HEK293 (cell line): ENCODE measurements around the gene INS.
A peak's percentile ranks its signal among the peaks of the same experiment; 100 is the strongest.

ENCODE experiments used
- CTCF ChIA-PET: fragments of 350-600 bp; formaldehyde crosslinking; extraction: SDS; loops from one replicate; lab custom pipeline; 2021; ENCODE audit warnings: antibody characterized with exemption; lab: Yijun Ruan, JAX
- POLR2A ChIA-PET: fragments of 300-600 bp; formaldehyde crosslinking; extraction: SDS; loops from one replicate; lab custom pipeline; 2020; ENCODE audit warnings: antibody characterized with exemption, inconsistent platforms; lab: Yijun Ruan, JAX
- H3K27ac ChIP-seq: fragments of 200-500 bp; sonication (Bioruptor generic); 2 replicates; pipeline ENCODE4 v1.5.1; 2014; ENCODE audit warnings: low read depth, low read length, control low read depth, inconsistent platforms; ENCODE audit errors: extremely low read depth
- H3K36me3 ChIP-seq, 2 experiments: fragments of 200-500 bp in 1 of 2; sonication (Bioruptor generic) in 1 of 2; 1 replicate in 1 of 2; 2 replicates in 1 of 2; pipeline ENCODE4 v1.5.1; 2014 to 2017; ENCODE audit warnings: inconsistent platforms in 2 of 2, low read length in 2 of 2; ENCODE audit not compliant: control insufficient read depth in 2 of 2, insufficient read depth in 1 of 2
- H3K4me1 ChIP-seq: fragments of 200-500 bp; sonication (Bioruptor generic); 2 replicates; pipeline ENCODE4 v1.5.1; 2014; ENCODE audit warnings: mild to moderate bottlenecking, low read length, inconsistent platforms; ENCODE audit not compliant: control insufficient read depth, insufficient read depth
- H3K4me3 ChIP-seq: 2 replicates; pipeline ENCODE4 v1.5.1; 2011; ENCODE audit warnings: low read depth, mild to moderate bottlenecking, control low read depth, low read length, moderate library complexity
- H3K9me3 ChIP-seq: fragments of 200-500 bp; sonication (Bioruptor generic); 2 replicates; pipeline ENCODE4 v1.5.1; 2014; ENCODE audit warnings: low read depth, low read length, inconsistent platforms; ENCODE audit not compliant: control insufficient read depth, insufficient read depth
- HOXC10 ChIP-seq: sonication (generic); formaldehyde crosslinking; IDR thresholded peaks from 2 replicates; pipeline ENCODE4 v1.8.1; 2023; ENCODE audit warnings: mild to moderate bottlenecking, missing genetic modification reagents
- KLF7 ChIP-seq: fragments of 450-650 bp; formaldehyde crosslinking; IDR thresholded peaks from 2 replicates; pipeline ENCODE4 v1.5.1; 2016; ENCODE audit warnings: missing biosample characterization, missing genetic modification characterization, borderline replicate concordance
- PRDM4 ChIP-seq: fragments of 450-650 bp; formaldehyde crosslinking; IDR thresholded peaks from 2 replicates; pipeline ENCODE4 v1.5.1; 2017; ENCODE audit warnings: missing biosample characterization, missing genetic modification characterization
- SCRT1 ChIP-seq: fragments of 450-650 bp; formaldehyde crosslinking; IDR thresholded peaks from 2 replicates; pipeline ENCODE4 v1.5.1; 2016; ENCODE audit warnings: missing biosample characterization, missing genetic modification characterization, borderline replicate concordance
- SCRT2 ChIP-seq: fragments of 450-650 bp; formaldehyde crosslinking; IDR thresholded peaks from 2 replicates; pipeline ENCODE4 v1.5.1; 2016; ENCODE audit warnings: missing biosample characterization, missing genetic modification characterization
- ZIC2 ChIP-seq: fragments of 450-650 bp; formaldehyde crosslinking; IDR thresholded peaks from 2 replicates; pipeline ENCODE4 v1.5.1; 2016; ENCODE audit warnings: missing biosample characterization, missing genetic modification characterization
- ZNF10 ChIP-seq: fragments of 450-650 bp; formaldehyde crosslinking; IDR thresholded peaks from 2 replicates; pipeline ENCODE4 v1.5.1; 2017; ENCODE audit warnings: missing biosample characterization, missing genetic modification characterization
- ZNF221 ChIP-seq: fragments of 450-650 bp; formaldehyde crosslinking; IDR thresholded peaks from 2 replicates; pipeline ENCODE4 v1.5.1; 2017; ENCODE audit warnings: missing biosample characterization, missing genetic modification characterization, borderline replicate concordance
- ZNF23 ChIP-seq: fragments of 450-650 bp; formaldehyde crosslinking; IDR thresholded peaks from 2 replicates; pipeline ENCODE4 v1.5.1; 2016; ENCODE audit warnings: missing biosample characterization, missing genetic modification characterization, borderline replicate concordance
- ZNF416 ChIP-seq: fragments of 450-650 bp; formaldehyde crosslinking; IDR thresholded peaks from 2 replicates; pipeline ENCODE4 v1.5.1; 2016; ENCODE audit warnings: missing biosample characterization, missing genetic modification characterization
- ZNF501 ChIP-seq: fragments of 450-650 bp; formaldehyde crosslinking; IDR thresholded peaks from 2 replicates; pipeline ENCODE4 v1.5.1; 2016; ENCODE audit warnings: missing biosample characterization, missing genetic modification characterization
- ZNF510 ChIP-seq: fragments of 450-650 bp; formaldehyde crosslinking; IDR thresholded peaks from 2 replicates; pipeline ENCODE4 v1.5.1; 2018; ENCODE audit warnings: mild to moderate bottlenecking, missing genetic modification characterization, missing biosample characterization; ENCODE audit not compliant: insufficient replicate concordance
- ZNF521 ChIP-seq: fragments of 450-650 bp; formaldehyde crosslinking; IDR thresholded peaks from 2 replicates; pipeline ENCODE4 v1.5.1; 2017; ENCODE audit warnings: missing biosample characterization, mild to moderate bottlenecking, missing genetic modification characterization
- ZNF529 ChIP-seq: fragments of 450-650 bp; formaldehyde crosslinking; IDR thresholded peaks from 2 replicates; pipeline ENCODE4 v1.5.1; 2017; ENCODE audit warnings: missing genetic modification characterization, missing biosample characterization; ENCODE audit not compliant: insufficient replicate concordance
- ZNF549 ChIP-seq: fragments of 450-650 bp; IDR thresholded peaks from 2 replicates; pipeline ENCODE4 v1.5.1; 2018; ENCODE audit warnings: missing biosample characterization, missing genetic modification characterization, mild to moderate bottlenecking, inconsistent platforms, moderate library complexity
- ZNF558 ChIP-seq: fragments of 450-650 bp; formaldehyde crosslinking; IDR thresholded peaks from 2 replicates; pipeline ENCODE4 v1.5.1; 2016; ENCODE audit warnings: missing biosample characterization, missing genetic modification characterization
- ZNF610 ChIP-seq: fragments of 450-650 bp; formaldehyde crosslinking; IDR thresholded peaks from 2 replicates; pipeline ENCODE4 v1.5.1; 2016; ENCODE audit warnings: missing biosample characterization, missing genetic modification characterization, borderline replicate concordance
- ZNF670 ChIP-seq: fragments of 450-650 bp; formaldehyde crosslinking; IDR thresholded peaks from 2 replicates; pipeline ENCODE4 v1.5.1; 2016; ENCODE audit warnings: missing biosample characterization, missing genetic modification characterization, low read depth
- ZNF747 ChIP-seq: fragments of 450-650 bp; formaldehyde crosslinking; IDR thresholded peaks from 2 replicates; pipeline ENCODE4 v1.5.1; 2016; ENCODE audit warnings: missing biosample characterization, missing genetic modification characterization
- ZSCAN23 ChIP-seq: fragments of 450-650 bp; formaldehyde crosslinking; IDR thresholded peaks from 2 replicates; pipeline ENCODE4 v1.5.1; 2016; ENCODE audit warnings: missing biosample characterization, missing genetic modification characterization
- ZXDB ChIP-seq: fragments of 450-650 bp; formaldehyde crosslinking; IDR thresholded peaks from 2 replicates; pipeline ENCODE4 v1.5.1; 2016; ENCODE audit warnings: missing biosample characterization, missing genetic modification characterization
- TF ChIP-seq, protein P1 (sequence below): fragments of 450-650 bp; formaldehyde crosslinking; IDR thresholded peaks from 2 replicates; pipeline ENCODE4 v1.5.1; 2016; ENCODE audit warnings: missing biosample characterization, missing genetic modification characterization, low read depth

The INS gene

GRCh38 chr11:2209900-2210321 is 48.9 kb upstream of the INS start:
- H3K27ac ChIP-seq: no peak overlapping the region
- POLR2A ChIA-PET: no interaction called here
- TF ChIP-seq ZNF23 (tag by site-specific recombination) (no peak), ZNF521 (no peak), ZNF670 (no peak), ZNF221 (tag by site-specific recombination) (no peak), ZNF558 (tag by site-specific recombination) (no peak), ZIC2 (tag by site-specific recombination) (no peak)
- CTCF ChIA-PET: no interaction called here
- no peaks in the 10 kb centered on the region for H3K9me3 ChIP-seq
- H3K4me1 ChIP-seq: no peaks in the 10 kb centered on the region
- H3K36me3 ChIP-seq: no peaks in the 10 kb centered on the region
- no peak overlapping the region for H3K4me3 ChIP-seq

- Histone ChIP-seq H3K4me1 (no peaks in the 10 kb centered on the region), H3K27ac (no peak overlapping the region)
- TF ChIP-seq, protein P1, sequence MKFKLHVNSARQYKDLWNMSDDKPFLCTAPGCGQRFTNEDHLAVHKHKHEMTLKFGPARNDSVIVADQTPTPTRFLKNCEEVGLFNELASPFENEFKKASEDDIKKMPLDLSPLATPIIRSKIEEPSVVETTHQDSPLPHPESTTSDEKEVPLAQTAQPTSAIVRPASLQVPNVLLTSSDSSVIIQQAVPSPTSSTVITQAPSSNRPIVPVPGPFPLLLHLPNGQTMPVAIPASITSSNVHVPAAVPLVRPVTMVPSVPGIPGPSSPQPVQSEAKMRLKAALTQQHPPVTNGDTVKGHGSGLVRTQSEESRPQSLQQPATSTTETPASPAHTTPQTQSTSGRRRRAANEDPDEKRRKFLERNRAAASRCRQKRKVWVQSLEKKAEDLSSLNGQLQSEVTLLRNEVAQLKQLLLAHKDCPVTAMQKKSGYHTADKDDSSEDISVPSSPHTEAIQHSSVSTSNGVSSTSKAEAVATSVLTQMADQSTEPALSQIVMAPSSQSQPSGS (tag by site-specific recombination): no peak
- TF ChIP-seq ZNF10 (tag by site-specific recombination) (no peak), ZNF510 (tag by site-specific recombination) (no peak), ZNF501 (tag by site-specific recombination) (no peak), ZNF416 (no peak), ZSCAN23 (no peak), ZNF529 (no peak), PRDM4 (tag by site-specific recombination) (no peak), ZIC2 (tag by site-specific recombination) (no peak), ZXDB (tag by site-specific recombination) (no peak), ZNF747 (no peak), ZNF610 (tag by site-specific recombination) (no peak), HOXC10 (no peak), KLF7 (tag by site-specific recombination) (no peak)
- TF ChIP-seq, all 188 proteins: peak for 0
- H3K36me3 ChIP-seq: no peaks in the 10 kb centered on the region
- H3K4me3 ChIP-seq: no peak overlapping the region
- POLR2A ChIA-PET: no interaction called here
- CTCF ChIA-PET: interaction anchor here (0.7 to 1.7 kb wide), 2 partner anchors 53 to 211 kb away, joined by 3 to 9 read pairs; no protein-coding TSS in a partner anchor
- no peaks in the 10 kb centered on the region for H3K9me3 ChIP-seq
Measured at GRCh38 chr11:2209370-2209801, 48.4 kb upstream of the INS start.

GRCh38 chr11:2208691-2209369 is 47.8 kb upstream of the INS start:
- H3K27ac ChIP-seq: no peak overlapping the region
- TF ChIP-seq ZNF549 (tag by site-specific recombination) (no peak), SCRT1 (tag by site-specific recombination) (0 out of 2 replicates have a peak, but pooled peaks have one; percentile 19), SCRT2 (tag by site-specific recombination) (peak; percentile 75)
- ChIA-PET CTCF (interaction anchor here (0.7 to 1.7 kb wide), 2 partner anchors 52 to 212 kb away, joined by 3 to 9 read pairs; no protein-coding TSS in a partner anchor), POLR2A (no interaction called here)
- no peak overlapping the region for H3K4me3 ChIP-seq
- H3K9me3 ChIP-seq: no peaks in the 10 kb centered on the region
- H3K36me3 ChIP-seq: no peaks in the 10 kb centered on the region
- H3K4me1 ChIP-seq: no peaks in the 10 kb centered on the region
